GM12874 (cell line): ENCODE measurements around the gene IGSF21.

Experiments
- CTCF ChIP-seq: IDR thresholded peaks from 2 replicates; pipeline ENCODE4 v1.5.1; 2011; ENCODE audit warnings: low read depth, mild to moderate bottlenecking, control low read depth, low read length, moderate library complexity; ENCODE audit not compliant: insufficient read depth

Gene IGSF21

DNA sequence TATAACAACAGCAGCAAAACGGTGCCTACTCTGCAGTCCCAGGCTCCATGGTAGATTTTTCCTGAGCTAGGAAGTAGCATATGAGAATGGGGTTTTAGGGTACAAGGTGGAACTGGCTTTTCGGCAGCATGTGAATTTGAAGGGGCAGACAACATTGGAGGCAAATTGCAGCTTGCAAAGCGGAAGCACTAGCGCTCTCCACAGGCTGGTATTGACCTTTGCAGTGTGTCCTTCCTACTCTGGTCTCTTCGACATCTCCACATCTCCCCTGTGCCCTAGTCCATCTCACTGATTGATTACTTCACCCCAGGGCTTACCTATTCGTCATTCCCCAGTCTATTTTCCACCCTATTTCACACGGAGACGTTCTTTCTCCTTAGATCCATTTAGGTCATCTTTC is 13.0 kb downstream of the IGSF21 start:
- TF ChIP-seq CTCF = no peak

DNA sequence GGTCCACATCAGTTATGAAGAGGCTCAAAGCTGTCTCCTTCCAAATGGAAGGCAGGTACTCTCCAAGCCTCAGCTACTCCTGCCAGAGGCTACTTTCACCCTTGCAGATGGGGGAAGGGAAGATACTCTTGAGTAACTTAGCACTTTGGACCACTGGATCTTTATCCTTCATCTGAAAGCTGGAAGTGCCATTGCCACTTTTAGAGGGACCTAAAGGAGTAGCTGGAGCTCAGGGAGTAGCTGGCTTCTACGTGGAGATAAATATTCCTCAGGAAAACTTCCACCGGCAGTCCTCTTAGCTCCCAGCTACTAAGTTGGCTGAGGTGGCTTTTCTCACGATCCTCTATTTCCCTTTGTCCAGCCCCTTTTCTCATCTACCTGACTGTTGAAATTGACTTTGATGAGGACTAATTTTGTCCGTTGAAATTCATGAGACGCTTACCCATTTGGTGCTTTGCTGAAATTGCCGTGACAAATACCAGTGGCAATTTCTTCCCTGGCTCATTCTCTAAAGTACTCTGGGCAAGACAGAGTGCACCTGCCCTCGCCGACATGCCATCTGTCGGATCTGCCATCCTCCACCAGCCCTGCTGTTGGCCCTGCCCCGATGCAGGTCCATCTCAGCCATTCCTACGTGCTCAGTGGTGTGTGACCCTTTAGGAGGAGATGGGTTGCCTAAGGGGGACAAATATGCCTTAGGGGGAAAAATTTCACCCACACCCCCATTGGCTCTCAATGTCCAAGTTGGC is 13.6 kb downstream of the IGSF21 start:
- no peak for TF ChIP-seq CTCF

- TF ChIP-seq CTCF = no peak
Observed at GRCh38 chr1:18123467-18123992, 15.9 kb downstream of the IGSF21 start.

- TF ChIP-seq CTCF = no peak
Observed at GRCh38 chr1:18124977-18125376, 17.4 kb downstream of the IGSF21 start.

- TF ChIP-seq CTCF = no peak
Observed at GRCh38 chr1:18126616-18127015, 19.0 kb downstream of the IGSF21 start.

DNA sequence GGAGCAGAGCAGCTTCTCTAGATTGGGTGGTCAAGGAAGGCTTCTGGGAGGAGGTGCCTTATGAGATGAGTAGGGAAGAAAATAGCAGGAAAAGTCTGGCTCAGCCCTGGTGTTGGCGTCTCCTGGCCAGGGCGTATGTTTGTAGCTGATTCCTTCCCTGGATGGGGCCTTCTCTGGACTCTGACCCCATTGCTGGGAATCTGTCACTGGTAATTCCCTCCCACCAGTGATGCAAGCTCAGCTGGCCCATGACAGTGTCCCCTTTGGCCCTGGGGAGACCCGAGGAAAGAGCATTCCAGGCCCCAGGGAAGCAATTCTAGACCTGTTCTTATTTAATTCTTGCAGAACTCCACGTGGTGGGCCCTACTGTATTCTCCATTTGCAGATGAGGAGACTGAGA is 20.7 kb downstream of the IGSF21 start:
- no peak for TF ChIP-seq CTCF

- TF ChIP-seq CTCF = no peak
Observed at GRCh38 chr1:18130356-18130755, 22.8 kb downstream of the IGSF21 start.
